GM21528 (cell line): ENCODE data around the gene KLK14.

Experiments used
- ATAC-seq: cut with Tn5 transposase; IDR thresholded peaks from one replicate; pipeline ENCODE4 v1.9.1; 2021; ENCODE audit warnings: mild to moderate bottlenecking, moderate library complexity; ENCODE audit not compliant: unreplicated experiment, low FRiP score

Gene KLK14, protein sequence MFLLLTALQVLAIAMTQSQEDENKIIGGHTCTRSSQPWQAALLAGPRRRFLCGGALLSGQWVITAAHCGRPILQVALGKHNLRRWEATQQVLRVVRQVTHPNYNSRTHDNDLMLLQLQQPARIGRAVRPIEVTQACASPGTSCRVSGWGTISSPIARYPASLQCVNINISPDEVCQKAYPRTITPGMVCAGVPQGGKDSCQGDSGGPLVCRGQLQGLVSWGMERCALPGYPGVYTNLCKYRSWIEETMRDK

DNA sequence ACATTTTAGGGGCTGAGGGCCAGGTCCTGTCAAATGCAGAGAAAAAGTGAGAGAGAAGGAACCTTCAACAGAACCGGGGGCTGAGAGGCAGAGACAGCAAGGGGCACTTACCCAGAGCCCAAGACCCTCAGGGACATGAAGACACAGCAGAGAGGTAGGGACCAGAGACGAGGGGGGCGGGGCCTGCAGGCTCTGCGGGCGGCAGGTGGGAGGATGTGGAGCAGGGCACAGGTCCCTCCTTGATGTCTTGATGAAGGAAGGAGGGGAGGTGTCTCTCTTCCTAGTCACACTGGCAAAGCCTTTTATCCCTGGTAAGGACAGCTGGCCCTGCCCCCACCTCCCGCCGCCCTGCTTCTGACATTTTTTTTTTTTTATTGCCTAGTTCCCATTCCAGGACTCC, at the start of gene KLK14:
Gene KLK14, minus strand, starts transcription at position 277 of the 400 bp plus-strand sequence. Its CDS starts 273 bp downstream, at position 4.
- ATAC-seq = no peak

DNA sequence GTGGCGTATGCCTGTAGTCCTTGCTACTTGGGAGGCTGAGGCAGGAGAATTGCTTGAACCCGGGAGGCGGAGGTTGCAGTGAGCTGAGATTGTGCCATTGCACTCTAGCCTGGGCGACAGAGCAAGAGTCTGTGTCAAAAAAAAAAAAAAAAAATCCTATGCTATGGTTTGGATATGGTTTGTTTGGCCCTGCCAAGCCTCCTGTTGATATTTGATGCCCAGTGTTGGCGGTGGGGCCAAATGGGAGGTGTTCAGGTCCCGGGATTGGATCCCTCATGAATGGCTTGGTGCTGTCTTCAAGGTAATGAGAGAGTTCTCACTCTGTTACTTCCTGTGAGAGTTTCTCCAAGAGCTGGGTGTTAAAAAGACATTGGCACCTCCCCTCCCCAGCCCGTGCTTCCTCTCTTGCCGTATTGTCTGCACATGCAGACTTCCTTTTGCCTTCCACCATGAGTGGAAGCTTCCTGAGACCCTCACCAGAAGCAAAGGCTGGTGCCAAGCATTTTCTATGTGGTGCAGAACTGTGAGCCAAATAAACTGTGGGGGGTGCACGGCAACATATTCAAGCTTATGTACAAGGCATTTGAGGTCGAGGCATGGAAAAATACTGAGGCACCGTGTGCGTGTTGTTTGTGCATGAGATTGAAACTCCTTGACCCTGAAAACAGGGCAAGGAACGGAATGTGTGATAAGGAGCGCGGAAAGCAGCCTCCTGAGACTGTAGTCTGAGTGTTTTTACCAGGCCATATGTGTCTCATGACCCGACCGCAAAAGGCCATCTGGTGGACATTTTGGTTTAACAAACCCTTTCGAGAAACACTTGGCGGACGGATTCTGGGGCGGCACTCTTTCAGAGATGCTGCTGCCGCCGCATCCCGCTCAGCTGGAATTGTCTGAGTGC, 49.3 kb upstream of the KLK14 start:
- no peak for ATAC-seq

DNA sequence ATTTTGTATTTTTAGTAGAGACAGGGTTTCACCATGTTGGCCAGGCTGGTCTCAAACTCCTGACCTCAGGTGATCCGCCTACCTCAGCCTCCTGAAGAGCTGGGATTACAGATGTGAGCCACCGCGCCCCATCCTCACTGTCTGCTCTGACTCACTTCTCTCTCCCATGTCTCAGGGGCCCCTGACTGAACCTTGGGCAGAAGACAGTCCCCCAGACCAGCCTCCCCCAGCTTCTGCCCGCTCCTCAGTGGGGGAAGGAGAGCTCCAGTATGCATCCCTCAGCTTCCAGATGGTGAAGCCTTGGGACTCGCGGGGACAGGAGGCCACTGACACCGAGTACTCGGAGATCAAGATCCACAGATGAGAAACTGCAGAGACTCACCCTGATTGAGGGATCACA, 47.0 kb upstream of the KLK14 start:
- ATAC-seq = no peak

DNA sequence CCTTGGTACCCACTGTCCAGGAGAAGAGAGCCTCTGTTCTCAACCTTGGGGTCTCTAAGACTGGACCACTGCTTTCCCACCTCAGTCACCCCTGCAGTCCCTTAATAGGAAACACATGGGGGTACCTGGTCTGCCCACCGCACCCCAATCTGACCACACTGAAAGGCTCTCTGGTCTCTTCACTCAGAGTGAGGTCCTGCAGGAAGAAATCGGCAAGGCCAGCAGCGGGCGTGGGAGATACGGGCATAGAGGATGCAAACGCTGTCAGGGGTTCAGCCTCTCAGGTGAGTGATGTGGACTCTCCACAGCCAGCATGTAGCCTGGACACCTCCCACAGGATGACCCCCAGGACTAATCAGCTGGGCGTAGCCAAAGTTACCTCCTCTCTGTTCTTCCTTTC, 45.5 kb upstream of the KLK14 start:
- no peak for ATAC-seq

DNA sequence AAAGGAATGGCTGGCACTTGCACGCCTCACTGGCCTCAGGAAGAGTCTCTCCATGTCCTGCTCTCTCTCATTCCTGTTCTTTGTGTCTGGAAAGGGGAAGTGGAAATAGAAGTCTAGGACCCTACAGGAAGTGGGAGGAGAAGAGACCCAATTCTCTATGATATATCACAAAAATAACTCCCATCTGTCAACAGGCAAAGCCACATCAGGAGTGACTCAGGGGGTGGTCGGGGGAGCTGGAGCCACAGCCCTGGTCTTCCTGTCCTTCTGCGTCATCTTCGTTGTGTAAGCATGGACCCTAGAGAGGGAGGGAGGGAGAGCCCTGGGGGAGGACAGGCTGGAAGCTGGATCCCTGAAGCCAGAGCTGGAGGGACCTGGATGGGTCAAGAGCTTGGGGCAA, 45.1 kb upstream of the KLK14 start:
- ATAC-seq = no peak

DNA sequence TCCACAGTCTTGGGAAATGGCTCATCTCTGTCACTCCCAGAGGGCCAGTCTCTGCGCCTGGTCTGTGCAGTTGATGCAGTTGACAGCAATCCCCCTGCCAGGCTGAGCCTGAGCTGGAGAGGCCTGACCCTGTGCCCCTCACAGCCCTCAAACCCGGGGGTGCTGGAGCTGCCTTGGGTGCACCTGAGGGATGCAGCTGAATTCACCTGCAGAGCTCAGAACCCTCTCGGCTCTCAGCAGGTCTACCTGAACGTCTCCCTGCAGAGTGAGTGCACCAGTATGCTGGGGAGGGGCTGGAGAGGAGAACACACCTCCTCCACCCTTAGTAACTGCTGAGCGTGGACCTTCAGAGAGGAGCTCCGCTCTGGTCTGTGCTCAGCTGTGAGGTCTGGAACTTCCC, 44.3 kb upstream of the KLK14 start:
- ATAC-seq = no peak

DNA sequence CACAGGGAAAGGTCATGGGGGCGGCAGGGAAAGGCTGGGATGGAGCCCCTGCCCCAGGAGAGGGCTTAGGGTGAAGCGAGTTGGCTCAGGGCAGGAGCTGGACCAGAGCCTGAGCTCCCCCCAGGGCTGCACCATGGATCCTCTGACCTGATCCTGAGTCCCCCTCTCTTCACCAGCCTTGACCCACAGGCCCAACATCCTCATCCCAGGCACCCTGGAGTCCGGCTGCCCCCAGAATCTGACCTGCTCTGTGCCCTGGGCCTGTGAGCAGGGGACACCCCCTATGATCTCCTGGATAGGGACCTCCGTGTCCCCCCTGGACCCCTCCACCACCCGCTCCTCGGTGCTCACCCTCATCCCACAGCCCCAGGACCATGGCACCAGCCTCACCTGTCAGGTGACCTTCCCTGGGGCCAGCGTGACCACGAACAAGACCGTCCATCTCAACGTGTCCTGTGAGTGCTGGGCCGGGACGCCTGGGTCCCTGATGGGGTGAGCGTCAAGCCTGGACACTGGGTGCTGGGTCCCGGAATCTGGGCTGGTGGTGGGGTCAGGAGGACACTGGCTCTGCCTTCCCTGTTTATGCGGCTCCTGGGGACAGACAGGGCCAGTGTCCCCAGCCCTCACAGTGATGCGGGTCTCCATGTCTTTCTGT, 42.9 kb upstream of the KLK14 start:
- ATAC-seq = no peak

DNA sequence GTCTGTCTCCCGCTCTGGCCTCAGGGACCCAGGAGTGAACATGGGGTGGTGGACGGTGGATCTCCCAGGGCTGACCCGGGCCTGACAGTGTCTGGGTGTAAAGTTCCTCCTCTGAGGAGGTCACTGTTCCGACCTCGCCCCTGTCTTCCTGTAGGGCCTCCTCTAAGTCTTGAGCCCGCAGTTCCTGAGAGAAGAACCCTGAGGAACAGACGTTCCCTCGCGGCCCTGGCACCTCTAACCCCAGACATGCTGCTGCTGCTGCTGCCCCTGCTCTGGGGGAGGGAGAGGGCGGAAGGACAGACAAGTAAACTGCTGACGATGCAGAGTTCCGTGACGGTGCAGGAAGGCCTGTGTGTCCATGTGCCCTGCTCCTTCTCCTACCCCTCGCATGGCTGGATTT, 42.0 kb upstream of the KLK14 start, which contains the start of gene SIGLEC9:
Gene SIGLEC9, plus strand, starts transcription at position 178 of the 400 bp plus-strand sequence. Its CDS starts 69 bp downstream, at position 247.
- ATAC-seq = no peak

DNA sequence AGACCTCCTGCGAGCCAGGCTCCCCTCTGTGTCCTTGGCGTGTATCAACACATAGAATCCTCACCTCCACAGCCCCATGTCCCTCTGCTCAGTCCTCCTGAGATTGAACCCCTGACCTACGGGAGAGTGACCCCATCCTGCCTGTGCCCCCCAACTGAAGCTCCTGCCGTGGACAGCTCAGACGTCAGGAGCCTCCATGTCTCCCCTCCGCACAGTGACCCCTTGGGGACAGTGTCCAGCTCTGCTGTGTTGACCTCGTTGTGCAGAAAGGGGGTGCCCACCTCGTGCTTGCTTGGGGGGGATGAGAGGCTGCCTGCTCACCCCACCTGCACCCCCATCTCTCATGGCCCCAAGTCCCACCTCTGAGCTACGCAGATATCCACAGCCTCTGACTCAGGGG, 41.5 kb upstream of the KLK14 start:
- no peak for ATAC-seq

DNA sequence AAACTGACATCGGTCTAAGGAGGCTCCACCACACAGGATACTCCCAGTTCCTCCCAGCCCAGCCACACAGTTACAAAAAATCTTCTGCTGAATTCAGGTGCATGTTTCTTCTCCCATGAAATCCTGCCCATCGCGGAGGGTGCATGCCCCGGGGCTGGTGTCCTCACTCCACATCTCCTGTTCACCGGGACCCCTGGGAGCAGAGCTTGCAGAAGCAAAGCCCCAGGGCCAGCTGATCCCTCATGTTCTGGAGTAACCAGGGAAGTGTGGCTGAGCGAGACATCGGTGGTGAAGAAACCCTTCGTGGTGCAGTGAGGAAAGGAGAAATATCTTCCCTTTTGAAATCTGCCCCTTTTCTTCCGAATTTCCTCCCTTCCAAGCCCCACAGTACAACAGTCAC, 41.1 kb upstream of the KLK14 start:
- ATAC-seq = no peak

DNA sequence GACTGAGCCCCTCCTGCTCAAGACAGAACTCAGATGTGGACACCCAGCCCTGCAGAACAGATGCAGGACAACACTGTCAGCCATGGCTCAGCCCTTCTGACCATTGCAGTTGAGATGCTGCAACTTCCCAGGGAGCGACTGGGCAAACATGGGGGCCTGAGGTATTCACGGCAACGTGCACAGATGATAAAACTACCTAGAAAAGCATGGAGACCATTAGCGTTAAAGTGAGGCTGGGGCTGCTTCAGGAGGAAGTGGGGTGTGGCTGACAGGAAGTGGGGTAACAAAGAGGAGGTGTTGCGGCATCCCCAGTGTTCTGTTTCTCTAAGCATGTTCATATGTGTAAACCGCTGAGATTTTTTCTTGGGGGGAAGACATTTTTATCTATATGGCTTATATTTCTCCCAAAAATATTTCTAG, 40.7 kb upstream of the KLK14 start:
- no peak for ATAC-seq

DNA sequence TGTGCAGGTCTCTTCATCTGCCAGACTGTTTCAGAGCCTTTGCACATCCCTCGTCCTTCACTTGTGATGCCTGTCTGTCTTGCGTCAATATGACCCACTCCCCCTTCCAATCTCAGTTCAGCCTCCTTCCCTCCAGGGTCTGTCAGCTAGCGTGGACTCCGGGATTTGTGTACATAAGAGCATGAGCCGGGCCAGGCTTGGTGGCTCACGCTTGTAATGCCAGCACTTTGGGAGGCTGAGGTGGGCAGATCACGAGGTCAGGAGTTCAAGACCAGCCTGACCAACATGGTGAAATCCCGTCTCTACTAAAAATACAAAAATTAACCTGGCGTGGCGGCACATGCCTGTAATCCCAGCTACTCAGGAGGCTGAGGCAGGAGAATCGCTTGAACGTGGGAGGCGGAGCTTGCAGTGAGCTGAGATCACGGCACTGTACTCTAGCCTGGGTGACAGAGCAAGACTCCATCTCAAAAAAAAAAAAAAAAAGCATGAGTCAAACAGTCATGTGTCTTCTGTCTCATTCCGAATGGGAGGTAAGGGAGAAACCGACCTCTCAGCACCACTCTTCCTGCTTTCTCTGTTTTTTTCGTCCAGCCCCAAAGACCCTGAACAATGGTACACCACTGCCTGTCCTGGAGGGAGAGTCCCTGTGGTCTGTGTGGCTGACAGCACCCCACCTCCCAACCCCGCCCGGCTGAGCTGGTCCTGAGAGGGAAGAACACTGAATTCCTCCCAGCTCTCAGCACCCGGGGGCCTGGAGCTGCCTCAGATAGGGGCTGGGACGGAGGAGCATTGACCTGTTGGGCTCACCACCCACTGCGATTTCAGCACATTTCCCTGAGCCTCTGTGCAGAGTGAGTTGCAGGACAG, 39.7 kb upstream of the KLK14 start:
- no peak for ATAC-seq

DNA sequence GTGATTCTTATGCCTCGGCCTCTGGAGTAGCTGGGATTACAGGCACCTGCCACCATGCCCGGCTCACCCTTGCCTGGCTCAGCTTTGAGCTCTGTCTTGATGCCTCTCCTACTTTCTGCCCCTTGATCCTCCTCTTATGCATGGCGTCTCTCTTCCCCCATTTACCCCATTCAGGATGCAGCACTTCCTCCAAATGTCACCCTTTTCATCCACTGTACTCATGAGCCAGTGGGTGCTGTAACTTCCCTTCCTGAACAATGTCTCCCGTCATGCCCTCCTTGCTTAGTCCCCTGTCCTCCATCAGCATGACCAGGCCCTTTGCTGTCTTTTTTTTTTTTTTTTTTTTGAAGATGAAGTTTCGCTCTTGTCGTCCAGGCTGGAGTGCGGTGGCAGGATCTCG, 38.6 kb upstream of the KLK14 start:
- ATAC-seq = no peak

DNA sequence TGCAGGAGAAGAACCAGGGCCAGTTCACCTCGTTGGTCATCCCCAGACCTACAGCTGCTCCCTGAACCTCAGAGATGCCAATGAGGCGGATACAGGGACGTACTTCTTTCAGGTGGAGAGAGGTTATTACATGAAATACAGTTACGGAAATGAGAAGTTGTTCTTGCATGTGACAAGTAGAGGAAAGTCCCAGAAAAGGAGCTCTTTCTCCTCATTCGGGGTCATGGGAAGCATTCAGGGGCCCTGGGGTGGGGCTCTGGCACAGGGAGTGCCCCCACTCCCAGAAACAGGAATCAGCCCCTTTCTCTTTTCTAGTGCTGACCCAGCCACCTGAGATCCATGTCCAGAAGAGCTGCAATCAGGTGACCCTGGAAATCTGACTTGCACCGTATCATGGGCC, 37.5 kb upstream of the KLK14 start:
- no peak for ATAC-seq

DNA sequence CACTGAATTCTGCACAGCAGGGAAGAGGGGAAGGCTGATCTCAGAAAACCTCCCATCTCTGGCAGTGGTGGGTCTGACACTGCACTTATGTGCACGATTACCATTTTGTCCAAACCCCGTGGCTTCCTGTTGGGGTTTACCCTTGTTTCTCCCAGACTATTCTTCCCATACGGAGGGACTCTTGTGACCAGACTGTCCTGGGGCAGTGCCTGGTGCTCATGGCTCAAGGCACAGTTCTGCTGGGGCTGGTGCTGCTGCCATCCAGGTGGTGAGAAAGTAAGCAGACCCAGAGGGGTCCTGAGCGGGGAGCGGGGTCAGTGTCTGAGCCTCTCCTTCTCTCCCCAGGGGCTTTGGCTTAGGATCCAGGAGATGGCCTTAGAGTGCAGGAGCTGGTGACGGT, 36.9 kb upstream of the KLK14 start:
- no peak for ATAC-seq

DNA sequence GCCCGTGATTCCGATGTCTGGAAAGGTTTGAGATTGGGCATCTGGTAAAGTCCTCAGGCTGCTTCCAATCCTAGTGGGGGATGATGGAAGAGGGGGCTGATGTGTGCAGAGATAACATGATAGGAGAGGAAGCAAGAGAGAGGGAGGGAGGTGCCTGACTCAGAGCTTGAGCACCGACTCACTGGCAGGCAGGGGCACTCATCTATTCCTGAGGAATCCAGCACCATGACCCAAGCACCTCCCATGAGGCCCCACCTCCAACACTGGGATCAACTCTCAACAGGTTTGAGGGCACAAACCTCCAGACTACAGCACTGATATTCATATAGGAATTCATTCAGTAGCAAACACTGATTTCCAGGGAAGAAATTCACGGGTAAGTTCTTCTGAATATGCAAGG, 36.4 kb upstream of the KLK14 start:
- no peak for ATAC-seq

DNA sequence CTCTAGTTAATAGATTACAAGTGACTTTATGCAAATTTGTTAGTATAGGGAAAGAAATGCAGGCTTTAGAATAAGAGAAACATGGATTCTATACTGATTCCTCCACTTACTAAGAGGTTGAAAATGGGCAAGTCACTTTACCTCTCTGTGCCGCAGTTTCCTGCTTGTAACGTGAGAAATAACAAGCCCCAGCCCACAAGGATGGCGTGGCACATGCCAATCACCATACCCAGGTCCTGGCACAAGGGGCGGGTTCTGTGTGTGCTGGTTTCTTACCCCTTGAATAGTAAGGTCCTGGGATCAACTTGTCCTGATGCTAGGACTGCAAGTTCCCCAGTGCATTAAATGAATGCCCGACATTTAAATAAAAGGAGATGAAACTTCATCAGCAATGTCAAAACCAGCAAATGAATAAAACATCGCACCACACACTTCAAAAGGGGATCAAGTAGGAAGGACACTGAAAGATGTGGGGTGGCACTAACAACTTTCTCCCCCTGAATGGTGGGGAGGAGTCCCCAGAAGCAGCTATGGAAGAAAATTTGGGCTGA, 34.1 kb upstream of the KLK14 start:
- ATAC-seq = no peak

DNA sequence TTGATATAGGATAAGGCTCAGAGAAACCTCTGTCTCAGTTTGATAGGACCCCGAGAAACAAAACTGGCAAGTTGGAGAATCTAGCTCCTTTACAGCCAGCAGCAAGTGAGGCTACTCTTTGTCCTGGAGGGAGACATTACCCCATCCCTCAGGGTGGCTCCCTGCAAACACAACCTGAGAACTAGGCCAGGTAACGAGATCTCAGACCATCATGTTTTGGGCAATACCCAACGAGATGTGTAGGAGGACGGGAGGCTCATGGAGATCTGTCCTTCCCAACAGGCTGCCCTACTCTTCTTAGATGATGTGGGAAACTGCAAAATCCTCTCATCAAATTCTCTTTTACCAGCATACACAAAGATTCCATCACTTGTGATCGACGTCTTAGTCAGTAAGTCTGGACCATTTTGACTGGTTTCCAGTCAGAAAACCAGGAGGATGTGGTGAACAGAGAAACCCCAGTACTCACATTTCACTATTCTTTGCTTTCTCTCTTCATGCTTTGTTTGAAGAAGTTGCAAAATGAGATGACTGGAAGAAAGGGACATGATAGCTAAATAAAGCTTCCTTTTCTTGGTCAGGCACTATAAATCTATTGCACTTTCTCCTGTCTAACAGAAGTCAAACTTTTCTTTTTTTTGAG, 31.5 kb upstream of the KLK14 start:
- ATAC-seq = no peak

DNA sequence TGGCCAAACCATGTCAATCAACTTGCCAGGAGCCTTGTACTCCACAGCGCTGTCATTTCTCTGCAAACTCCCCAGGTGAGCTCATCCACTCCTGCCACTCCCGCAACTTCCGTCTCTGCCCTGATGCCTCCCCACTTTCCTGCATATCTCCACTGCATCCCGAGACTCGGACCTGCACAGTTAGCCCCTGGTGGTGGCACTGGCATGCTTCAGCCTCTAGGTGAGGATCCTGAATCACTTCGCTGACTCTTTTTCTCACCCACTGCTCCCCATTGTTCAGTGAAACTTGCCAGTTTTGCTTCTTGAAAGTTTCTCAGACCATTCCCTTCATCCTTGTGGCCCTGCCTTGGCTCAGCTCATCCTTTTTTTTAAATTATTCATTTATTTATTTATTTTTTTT, 28.9 kb upstream of the KLK14 start:
- ATAC-seq = no peak

DNA sequence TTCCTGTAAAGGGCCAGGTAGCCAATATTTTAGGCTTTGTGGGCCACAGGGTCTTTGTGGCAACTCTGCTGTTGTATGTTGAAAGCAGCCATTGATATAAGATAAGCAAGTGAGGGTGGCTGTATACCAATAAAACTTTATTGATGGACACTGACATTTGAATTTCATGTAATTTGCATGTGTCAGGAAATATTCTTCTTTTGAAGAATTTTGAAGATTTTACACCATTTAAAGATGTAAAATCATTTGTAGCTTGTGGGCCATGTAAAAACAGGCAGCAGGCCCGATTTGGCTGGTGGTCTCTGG, 27.9 kb upstream of the KLK14 start:
- no peak for ATAC-seq
